HG02852 (cell line): ENCODE results near the gene HOXB2.

ENCODE experiments used
- ATAC-seq: cut with Tn5 transposase; IDR thresholded peaks from one replicate; pipeline ENCODE4 v1.9.1; 2021; ENCODE audit warnings: mild to moderate bottlenecking, moderate library complexity; ENCODE audit not compliant: unreplicated experiment

HOXB2 gene

DNA sequence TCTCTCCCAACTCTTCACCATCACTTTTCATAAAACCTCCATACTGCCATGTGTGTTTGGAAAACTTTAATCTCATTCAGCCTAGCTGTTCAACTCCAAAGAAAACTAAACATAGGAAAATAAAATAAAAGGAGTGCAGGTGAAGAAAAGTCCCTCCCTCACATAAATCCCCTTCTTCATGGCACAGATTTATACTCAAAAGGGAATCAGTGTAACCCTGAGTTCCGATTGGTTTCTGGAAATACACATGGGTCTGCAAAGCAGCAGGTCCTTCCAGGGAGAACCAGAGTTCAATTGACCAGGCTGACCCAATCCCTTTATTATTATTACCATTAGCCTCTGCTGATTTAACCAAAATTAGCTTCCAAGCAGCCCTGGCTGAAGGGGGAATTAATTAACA lies 8.9 kb upstream of the HOXB2 start:
- ATAC-seq, result no peak

DNA sequence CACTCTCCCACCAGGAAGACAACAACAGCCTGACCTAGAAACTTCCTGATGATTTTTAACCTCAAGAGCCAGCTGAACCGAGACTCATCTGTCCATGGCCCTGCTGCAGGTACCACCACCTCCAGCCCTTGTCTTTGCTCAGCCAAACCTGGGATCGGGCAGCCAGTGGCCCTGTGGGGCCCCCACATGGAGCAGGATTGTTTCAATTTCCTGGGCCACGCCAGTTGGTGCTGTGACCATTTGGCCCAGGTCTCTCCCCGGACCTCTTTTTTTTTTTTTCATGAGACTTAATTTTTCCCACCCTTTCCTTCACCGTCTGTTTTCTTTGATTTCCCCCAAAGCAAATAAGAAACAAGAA lies 8.3 kb upstream of the HOXB2 start:
- no peak for ATAC-seq

- ATAC-seq, result no peak
Measured at GRCh38 chr17:48552466-48553189, 7.7 kb upstream of the HOXB2 start.

DNA sequence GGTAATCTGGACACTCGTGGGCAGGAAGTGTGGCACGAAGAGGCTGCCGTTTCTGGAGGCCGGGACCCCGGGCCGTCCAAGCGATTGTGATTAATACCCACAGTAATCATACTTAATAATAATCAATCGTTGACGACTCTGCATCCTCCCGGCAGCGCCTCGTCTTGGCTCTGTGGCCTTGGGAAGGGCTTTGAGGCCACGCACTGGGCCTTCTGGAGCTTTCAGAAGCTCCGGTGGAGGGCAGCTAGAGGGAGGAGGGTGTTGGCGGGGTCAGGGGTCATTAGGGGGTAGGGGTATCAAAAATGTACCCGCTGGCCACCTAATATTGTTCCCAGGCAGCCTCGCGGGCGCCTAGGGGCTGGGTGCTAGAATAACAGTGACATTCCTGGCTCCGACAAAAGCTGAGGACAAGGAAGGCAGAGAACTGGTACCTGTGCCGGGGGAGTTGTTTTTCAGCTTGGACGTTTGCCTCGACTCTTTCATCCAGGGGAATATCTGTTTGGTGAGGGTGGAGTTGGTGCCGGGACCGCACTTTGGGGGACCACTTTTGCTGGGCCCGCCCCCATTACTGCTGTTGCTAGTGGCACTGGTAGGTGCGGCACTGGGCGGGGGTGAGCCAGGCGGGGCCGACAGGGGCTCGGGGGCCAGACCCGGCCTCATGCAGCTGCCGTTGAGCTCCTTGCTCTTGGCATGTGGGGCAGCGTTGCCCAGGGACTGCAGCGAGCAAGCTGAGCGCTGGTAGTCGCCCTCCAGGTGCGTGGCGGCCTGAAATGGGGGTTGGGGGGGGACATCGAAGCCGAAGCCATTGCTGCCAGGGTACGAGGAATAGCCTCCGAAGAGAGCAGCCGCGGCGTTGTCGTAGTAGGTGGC lies 6.9 kb upstream of the HOXB2 start:
- ATAC-seq, result no peak

DNA sequence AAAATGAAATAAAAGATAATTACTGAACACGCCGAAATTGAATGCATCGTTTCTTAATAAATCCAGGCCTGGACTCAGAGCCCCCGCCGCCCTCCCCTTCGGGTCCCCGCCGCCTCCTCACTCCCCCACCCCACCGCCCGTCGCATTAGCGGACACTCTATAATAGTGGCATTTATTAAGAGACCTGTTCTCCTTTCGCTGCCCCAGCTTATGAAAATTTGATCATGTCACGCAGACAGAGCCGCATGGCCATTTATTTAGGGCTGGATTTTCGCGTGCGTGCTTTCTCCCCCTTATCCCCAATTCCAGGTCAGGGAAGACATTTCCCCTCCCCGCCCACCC lies 6.3 kb upstream of the HOXB2 start:
- ATAC-seq, result no peak

- no peak for ATAC-seq
Measured at GRCh38 chr17:48550502-48551213, 5.7 kb upstream of the HOXB2 start.

- ATAC-seq, result no peak
Measured at GRCh38 chr17:48549914-48550501, 5.1 kb upstream of the HOXB2 start.

GRCh38 chr17:48549281-48549630 lies 4.3 kb upstream of the HOXB2 start:
- ATAC-seq, result no peak

- no peak for ATAC-seq
Measured at GRCh38 chr17:48548523-48549280, 3.8 kb upstream of the HOXB2 start.

GRCh38 chr17:48547808-48548522 lies 3.1 kb upstream of the HOXB2 start:
- ATAC-seq, result no peak

- no peak for ATAC-seq
Measured at GRCh38 chr17:48546924-48547807, 2.3 kb upstream of the HOXB2 start.

DNA sequence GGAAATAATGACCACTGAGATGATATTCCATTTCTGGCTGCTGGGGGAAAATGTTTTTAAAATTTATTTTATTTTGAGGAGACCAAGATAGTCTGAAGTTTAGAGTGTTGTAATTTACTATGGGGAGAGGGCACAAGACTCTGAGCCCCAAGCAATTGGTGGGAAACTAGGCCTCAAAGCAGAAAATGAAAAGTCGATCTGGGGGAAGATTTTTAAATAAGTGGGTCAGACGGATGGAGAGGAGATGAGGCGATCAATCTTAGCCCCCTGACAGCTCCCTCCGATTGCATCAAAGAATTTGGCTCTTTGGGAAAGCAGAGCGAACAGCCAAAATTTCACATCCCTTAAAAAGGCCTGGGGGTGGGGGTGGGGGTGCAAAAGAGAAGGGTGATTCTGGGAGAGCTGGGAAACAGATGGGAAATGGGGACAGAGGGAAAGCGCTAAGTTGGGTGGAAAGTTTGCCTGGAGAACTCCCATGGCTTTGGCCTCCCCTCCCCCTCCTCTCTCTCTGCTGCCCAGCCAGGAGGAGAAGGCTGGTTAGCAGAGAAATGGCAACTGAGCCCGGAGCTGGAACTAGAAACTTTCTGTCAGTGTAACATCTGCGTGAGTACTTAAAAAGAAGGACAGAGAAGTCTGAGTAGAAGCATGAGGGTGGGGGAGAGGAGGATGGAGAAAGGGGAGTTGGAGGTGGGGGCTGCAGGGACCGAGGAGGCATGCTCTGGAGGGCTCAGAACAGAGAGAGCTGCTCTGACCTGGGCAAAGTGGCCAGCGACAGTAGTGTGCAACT lies 1.4 kb upstream of the HOXB2 start:
- no peak for ATAC-seq

GRCh38 chr17:48545539-48545938 lies 630 bp upstream of the HOXB2 start:
- ATAC-seq, result no peak

DNA sequence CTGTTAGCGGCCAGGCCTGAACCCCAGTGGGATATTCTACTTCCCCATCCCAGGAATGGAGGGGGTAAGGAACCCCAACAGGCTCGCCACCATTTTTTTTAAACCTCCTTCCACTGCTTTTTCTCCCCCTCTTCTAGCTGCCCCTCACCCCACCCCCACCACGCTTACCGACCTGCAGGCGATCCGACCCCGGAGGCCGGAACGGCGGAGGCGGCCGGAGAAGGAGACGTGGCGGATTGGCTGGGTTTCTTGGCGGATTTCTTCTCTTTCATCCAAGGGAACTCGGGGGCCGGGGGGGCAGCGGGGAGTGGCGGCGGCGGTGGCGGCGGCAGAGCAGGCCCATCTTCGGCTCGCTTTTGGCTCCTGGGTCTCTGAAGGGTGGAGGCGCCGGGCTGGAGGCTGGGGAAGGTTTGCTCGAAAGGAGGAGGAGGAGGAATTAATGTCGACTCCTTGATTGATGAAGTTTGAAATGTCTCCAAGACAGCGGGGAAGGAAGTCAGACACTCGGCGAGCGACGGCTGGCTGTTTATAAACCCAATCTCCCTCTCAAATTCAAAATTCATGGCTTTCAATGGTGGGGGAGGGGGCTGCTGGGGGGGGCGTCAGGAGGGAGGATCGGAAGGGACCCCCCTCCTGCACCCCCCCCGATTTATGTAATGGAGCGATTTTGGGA lies 424 bp downstream of the HOXB2 start:
- no peak for ATAC-seq

DNA sequence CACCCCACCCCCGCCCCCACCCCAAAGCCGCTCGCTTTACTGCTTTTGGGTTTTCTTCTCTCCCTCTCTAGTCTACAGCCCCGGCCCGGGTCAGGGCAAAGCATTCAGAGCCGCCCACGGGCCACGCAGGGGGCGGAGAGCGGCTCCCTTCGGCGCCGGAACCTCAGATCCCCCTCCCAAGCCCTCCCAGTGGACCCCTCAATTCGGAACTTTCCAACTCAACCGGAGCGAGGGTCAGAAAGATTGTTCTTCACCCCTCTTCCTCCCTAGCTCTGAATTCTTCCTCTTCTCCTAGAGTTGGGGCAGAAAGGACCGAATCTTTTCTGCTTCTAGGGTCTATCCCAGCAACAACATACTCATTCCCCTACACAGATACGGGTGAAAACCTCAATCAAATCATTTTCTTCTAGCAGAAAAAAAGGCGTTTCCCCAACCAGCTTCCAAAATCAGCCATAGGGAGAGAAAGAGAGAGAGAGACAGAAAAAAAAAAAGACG lies 1.0 kb downstream of the HOXB2 start:
- ATAC-seq, result no peak

GRCh38 chr17:48543107-48543853 lies 1.6 kb downstream of the HOXB2 start:
- no peak for ATAC-seq

DNA sequence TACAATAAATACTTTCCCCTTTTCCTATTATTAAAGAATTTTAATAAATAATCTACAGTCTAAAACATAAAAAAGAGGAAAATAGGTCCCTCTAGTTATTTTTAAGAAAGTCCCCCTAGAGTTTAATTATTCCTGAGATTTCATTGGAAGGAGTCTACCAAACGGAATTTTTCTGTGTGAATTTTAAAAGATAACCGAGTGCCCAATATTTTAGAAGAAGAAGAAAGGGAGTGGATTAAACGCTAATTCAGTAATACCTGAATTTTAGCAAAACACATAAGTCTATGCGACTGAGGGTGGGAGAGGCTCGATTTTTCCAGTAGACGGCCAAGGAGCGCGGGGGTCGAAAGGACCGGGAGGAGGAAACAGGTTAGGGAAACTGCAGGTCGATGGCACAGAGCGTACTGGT lies 2.2 kb downstream of the HOXB2 start:
- ATAC-seq, result no peak
